HG03342 (cell line): ENCODE results near the gene STXBP6.

Experiments
- ATAC-seq: cut with Tn5 transposase; IDR thresholded peaks from one replicate; pipeline ENCODE4 v1.9.1; 2021; ENCODE audit warnings: mild to moderate bottlenecking, moderate library complexity; ENCODE audit not compliant: unreplicated experiment

The STXBP6 gene

GRCh38 chr14:25049568-25050268 lies at the start of gene STXBP6:
Gene STXBP6, minus strand, starts transcription at chr14:25050147. Its CDS starts 75,329 bp downstream, at chr14:24974818.
- ATAC-seq: no peak

- ATAC-seq: no peak
Measured at GRCh38 chr14:25097120-25097519, 47.2 kb upstream of the STXBP6 start.

GRCh38 chr14:25095736-25096437 lies 45.9 kb upstream of the STXBP6 start:
- no peak for ATAC-seq

- ATAC-seq: no peak
Measured at GRCh38 chr14:25094171-25094907, 44.4 kb upstream of the STXBP6 start.

- ATAC-seq: no peak
Measured at GRCh38 chr14:25092258-25092740, 42.4 kb upstream of the STXBP6 start.

- ATAC-seq: no peak
Measured at GRCh38 chr14:25090716-25091454, 40.9 kb upstream of the STXBP6 start.

- no peak for ATAC-seq
Measured at GRCh38 chr14:25090256-25090655, 40.3 kb upstream of the STXBP6 start.

GRCh38 chr14:25089496-25089895 lies 39.5 kb upstream of the STXBP6 start:
- no peak for ATAC-seq

- no peak for ATAC-seq
Measured at GRCh38 chr14:25086821-25087396, 37.0 kb upstream of the STXBP6 start.

GRCh38 chr14:25086081-25086480 lies 36.1 kb upstream of the STXBP6 start:
- ATAC-seq: no peak

GRCh38 chr14:25080682-25081081 lies 30.7 kb upstream of the STXBP6 start:
- no peak for ATAC-seq

GRCh38 chr14:25079311-25079710 lies 29.4 kb upstream of the STXBP6 start:
- ATAC-seq: no peak

GRCh38 chr14:25074099-25074685 lies 24.2 kb upstream of the STXBP6 start:
- ATAC-seq: no peak

GRCh38 chr14:25069879-25070278 lies 19.9 kb upstream of the STXBP6 start:
- no peak for ATAC-seq

GRCh38 chr14:25067600-25067999 lies 17.7 kb upstream of the STXBP6 start:
- ATAC-seq: no peak

GRCh38 chr14:25062022-25062321 lies 12.0 kb upstream of the STXBP6 start:
- no peak for ATAC-seq

GRCh38 chr14:25056688-25057078 lies 6.7 kb upstream of the STXBP6 start:
- ATAC-seq: peak; percentile 49

- peak; percentile 5 for ATAC-seq
Measured at GRCh38 chr14:25055992-25056687, 6.2 kb upstream of the STXBP6 start.

- ATAC-seq: no peak
Measured at GRCh38 chr14:25055005-25055404, 5.1 kb upstream of the STXBP6 start.

- peak; percentile 63 for ATAC-seq
Measured at GRCh38 chr14:25053585-25053984, 3.6 kb upstream of the STXBP6 start.
